HG03469 (cell line): ENCODE measurements around the gene MKRN3.
"Not testable (repeated sequence)": the region's sequence is repeated elsewhere in the genome, so short reads cannot be mapped to it uniquely, and the experiment has no call there.

ENCODE experiments used
- ATAC-seq: cut with Tn5 transposase; IDR thresholded peaks from one replicate; pipeline ENCODE4 v1.9.1; 2021; ENCODE audit warnings: mild to moderate bottlenecking, moderate library complexity, moderate number of reproducible peaks; ENCODE audit not compliant: unreplicated experiment

Gene MKRN3

DNA sequence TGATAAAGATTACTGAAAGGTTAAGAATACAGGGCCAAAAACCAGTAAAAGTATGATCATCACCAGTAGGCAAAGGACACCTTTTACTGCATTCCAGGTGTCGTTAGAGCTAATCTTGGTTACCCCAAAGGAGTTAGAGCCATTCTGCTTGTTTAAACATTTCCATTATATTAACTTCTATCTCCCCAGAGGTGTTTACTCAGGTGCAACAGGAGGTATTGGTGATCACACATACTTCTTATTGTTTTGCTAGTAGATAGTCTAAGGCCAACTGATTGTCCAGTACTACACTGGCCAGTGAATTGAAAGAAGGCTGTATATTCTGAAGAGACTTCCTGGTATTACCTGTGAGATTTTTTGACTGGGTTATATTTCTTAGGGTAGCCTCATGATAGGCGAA, 22.8 kb downstream of the MKRN3 start:
- no peak for ATAC-seq

DNA sequence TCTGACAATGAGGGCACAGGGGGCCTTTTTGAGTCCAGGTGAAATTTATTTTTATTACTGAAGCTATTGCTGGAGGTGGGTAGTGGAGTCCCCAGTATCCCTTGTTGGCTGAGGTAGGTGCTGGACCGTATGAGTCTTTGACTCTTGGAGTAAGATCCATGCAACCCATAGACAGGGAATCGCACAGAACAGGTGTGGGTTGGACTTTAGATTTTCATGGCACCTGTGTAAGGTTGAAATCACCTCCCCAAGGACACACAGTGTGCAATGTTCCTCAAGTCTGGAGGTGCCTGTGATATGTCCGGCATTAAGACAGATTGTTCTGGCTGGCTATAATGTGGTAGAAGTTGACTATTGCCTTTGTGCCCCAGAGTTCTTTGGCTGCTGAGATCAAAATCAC, 23.5 kb downstream of the MKRN3 start:
- ATAC-seq, result no peak

DNA sequence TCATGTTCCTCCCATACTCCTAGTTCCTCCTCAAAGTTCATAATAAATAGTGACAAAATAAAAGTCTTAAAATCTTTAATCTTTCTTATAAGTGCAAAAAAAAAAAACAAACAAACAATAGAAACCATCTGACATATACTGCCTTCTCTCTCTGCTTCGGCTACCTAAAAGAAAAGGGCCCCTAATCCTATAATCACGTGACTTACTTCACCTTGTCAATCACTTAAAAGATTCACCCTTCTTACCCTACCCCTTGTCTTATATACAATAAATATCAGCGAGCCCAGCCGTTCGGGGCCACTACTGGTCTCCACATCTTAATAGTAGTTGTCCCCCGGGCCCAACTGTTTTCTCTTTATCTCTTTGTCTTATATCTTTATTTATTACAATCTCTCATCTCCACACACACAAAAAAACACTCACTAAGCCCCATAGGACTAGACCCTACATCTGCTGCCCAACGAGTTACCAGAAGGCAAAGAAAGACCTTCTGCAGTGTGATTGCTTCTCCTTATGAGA, 28.8 kb downstream of the MKRN3 start:
- ATAC-seq, result no peak

DNA sequence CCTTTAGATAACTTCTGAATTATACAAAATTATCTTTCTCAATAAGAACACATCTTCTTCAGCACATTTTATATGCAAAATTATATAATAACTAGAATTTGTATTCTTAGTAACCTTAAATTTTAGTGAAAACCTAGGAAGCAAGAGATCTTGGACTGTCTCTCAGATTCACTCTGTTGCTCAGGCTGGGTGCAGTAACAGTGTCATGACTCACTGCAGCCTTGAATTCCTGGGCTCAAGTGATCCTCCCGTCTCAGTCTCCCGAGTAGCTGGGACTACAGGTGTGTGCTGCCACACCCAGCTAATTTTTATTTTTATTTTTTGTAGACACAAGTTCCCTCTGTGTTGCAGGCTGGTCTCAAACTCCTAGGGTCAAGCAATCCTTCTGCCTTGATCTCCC, 29.9 kb downstream of the MKRN3 start:
- ATAC-seq, result no peak

DNA sequence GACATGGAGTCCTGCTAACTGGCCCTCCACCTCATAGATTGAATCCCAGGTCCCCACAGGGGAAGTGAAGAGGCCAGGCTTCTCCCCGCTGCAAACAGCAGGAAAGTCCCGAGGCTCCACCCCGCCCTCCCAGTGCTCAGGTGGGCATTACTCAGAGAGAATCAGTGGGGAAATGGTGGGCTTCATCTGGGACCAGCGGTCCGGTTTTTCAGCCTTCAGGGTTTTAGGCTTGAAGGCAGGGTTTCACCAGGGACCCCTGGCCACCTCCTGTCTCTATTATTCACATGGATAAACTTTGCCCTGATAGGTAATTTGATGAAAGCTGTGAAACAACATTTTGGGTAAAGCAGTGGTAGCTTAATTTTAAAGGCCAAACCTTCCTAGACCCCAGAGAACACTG, 31.3 kb downstream of the MKRN3 start:
- ATAC-seq, result no peak

DNA sequence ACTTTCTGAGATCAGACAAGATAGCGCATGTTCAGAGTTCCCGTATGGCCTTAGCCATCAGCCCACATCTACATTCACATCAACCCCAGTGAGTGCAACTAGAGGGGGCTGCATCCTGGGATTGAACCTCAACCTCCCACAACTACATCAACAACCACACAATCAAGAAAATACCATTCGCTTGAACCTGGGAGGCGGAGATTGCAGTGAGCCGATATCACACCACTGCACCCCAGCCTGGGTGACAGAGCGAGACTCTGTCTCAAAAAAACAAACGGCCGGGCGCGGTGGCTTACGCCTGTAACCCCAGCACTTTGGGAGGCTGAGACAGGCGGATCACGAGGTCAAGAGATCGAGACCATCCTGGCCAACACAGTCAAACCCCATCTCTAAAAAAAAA, 31.8 kb downstream of the MKRN3 start:
- ATAC-seq, result not testable (repeated sequence)

DNA sequence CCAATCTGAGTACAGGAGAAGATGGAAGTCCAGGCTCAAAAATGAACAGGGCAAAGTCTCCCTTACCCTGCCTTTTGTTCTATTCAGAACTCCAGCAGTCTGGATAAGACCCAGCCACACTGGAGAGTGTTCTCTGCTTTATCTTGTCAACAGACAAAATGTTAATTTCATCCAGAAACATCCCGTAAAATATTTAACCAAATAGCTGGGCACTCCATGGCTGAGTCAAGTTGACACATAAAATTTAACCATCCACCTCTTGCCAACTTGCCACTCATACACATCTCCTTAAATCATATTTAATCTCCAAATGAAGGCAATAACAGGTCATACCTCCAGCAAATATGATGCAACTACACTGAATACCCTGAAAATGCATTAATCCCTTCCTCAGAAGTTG, 33.6 kb downstream of the MKRN3 start:
- ATAC-seq, result no peak

DNA sequence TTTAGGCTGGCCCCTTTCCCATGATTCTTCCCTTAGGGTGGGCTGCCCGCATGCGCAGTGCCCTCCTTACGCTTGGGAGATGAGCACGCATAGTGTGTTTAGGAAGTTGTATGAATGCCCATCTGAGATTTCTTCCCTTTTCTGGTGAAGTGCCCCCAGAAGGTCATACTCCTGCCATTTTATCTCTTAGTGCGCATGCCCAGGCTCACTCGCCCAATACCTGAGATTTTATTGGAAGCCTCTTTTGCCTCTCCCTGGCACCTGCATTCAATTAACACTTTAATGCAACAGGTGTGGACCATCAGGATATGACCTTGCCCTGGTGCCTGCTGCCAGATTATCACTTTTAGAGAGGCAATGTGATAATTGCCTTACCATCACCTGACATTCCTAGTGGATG, 36.6 kb downstream of the MKRN3 start:
- no peak for ATAC-seq

DNA sequence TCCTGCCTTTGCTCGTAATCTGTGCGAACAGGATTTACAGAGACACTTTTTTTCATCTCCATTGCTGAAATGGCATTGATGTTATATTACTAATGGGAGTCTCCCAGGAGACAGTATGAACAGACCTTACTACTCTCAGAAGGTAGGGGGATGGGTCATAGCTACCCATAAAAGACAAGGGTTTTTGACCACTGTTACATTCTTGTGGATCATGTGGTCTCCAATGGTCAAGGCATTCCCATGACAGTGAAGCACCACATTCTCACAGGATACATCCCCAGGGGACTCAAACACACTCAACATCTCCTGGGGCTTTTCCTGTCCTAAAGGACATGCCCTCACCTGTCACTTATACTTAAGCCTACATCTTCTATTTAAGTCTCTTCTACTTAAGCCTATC, 40.8 kb downstream of the MKRN3 start:
- ATAC-seq, result no peak

DNA sequence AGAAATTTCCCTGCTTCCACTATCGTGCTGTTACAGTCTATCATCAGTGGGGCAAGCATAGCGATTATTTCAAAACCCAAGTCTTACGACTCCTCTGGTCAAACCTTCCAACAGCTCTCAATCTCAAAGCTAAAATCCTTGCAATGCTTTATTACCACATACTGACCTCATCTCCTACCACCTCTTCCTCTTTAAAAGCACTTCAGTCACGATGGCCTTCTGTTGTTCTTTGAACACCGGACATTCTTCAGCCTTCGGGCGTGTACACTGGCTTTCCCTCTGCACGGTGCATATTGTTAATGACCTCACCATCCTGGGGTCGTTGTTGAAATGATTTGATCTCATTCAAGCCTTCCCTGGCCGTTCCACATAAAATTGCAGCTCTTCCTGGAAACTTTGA, 51.1 kb downstream of the MKRN3 start:
- no peak for ATAC-seq
